ENCODE results near the gene PARD3. TPM values are rescaled to one million over a fixed set of nuclear protein-coding genes. Genes with fewer than 3 reads are reported as not detected.
"Not testable (repeated sequence)": the region's sequence is repeated elsewhere in the genome, so short reads cannot be mapped to it uniquely, and the experiment has no call there.

PARD3 gene
- total RNA-seq, 1 experiment from 2014 or later = 52.9 TPM

- DNase-seq (ENCODE audit: low spot score) = not testable (repeated sequence)
These were observed 388.4 kb downstream of the PARD3 start for GRCh38 chr10:34426538-34427157.

- no peak for DNase-seq (ENCODE audit: low spot score)
These were observed 389.1 kb downstream of the PARD3 start for GRCh38 chr10:34426041-34426440.

- DNase-seq (ENCODE audit: low spot score) = no peak
These were observed 391.1 kb downstream of the PARD3 start for GRCh38 chr10:34423673-34424625.

- DNase-seq (ENCODE audit: low spot score) = no peak
These were observed 394.3 kb downstream of the PARD3 start for GRCh38 chr10:34420795-34421194.

GRCh38 chr10:34420273-34420672, 394.8 kb downstream of the PARD3 start:
- DNase-seq (ENCODE audit: low spot score) = no peak

- DNase-seq (ENCODE audit: low spot score) = no peak
These were observed 400.1 kb downstream of the PARD3 start for GRCh38 chr10:34415039-34415438.

GRCh38 chr10:34413756-34414587, 401.1 kb downstream of the PARD3 start:
- no peak for DNase-seq (ENCODE audit: low spot score)

- no peak for DNase-seq (ENCODE audit: low spot score)
These were observed 401.9 kb downstream of the PARD3 start for GRCh38 chr10:34413214-34413613.

- no peak for DNase-seq (ENCODE audit: low spot score)
These were observed 406.1 kb downstream of the PARD3 start for GRCh38 chr10:34408956-34409355.

- no peak for DNase-seq (ENCODE audit: low spot score)
These were observed 406.7 kb downstream of the PARD3 start for GRCh38 chr10:34408381-34408780.

GRCh38 chr10:34407324-34407805, 407.7 kb downstream of the PARD3 start:
- DNase-seq (ENCODE audit: low spot score) = no peak

GRCh38 chr10:34406463-34407323, 408.4 kb downstream of the PARD3 start:
- DNase-seq (ENCODE audit: low spot score) = no peak

- DNase-seq (ENCODE audit: low spot score) = peak; percentile 33
These were observed 409.3 kb downstream of the PARD3 start for GRCh38 chr10:34405611-34406462.

GRCh38 chr10:34403512-34403911, 411.6 kb downstream of the PARD3 start:
- DNase-seq (ENCODE audit: low spot score) = peak; percentile 20

GRCh38 chr10:34400075-34400474, 415.0 kb downstream of the PARD3 start:
- DNase-seq (ENCODE audit: low spot score) = no peak

GRCh38 chr10:34399013-34399412, 416.1 kb downstream of the PARD3 start:
- DNase-seq (ENCODE audit: low spot score) = no peak

- DNase-seq (ENCODE audit: low spot score) = no peak
These were observed 417.8 kb downstream of the PARD3 start for GRCh38 chr10:34397324-34397723.

- DNase-seq (ENCODE audit: low spot score) = no peak
These were observed 418.4 kb downstream of the PARD3 start for GRCh38 chr10:34396663-34397062.

- no peak for DNase-seq (ENCODE audit: low spot score)
These were observed 422.4 kb downstream of the PARD3 start for GRCh38 chr10:34392641-34393170.

GRCh38 chr10:34391168-34391567, 423.9 kb downstream of the PARD3 start:
- not testable (repeated sequence) for DNase-seq (ENCODE audit: low spot score)

Data from A172 (cell line).